Measurements from ENCODE around the gene GPHA2. TPM values are rescaled to one million over a fixed set of nuclear protein-coding genes. Genes with fewer than 3 reads are reported as not detected.

The GPHA2 gene
- polyA plus RNA-seq, 2 of the 4 experiments (the other 2 are of a cell fraction): not detected

DNA sequence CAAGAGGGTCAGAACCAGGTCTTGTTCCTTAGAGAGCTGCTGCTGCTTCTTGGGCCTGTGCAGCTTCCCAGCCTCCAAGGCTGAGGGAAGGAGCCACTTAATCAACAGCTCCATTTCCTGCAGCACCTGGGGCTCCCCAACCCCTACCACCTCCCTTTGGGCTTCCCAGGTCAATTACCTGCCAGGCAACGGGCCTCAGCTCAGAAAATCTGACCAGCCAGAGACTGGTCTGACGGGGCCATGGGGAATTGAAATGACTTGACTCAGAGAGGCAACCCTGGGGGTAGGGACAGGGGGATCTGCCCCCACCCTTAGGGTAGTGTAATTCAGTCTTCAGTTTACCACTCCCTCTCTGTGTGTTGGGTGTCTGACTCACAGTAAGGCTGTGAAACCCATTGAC is 41.0 kb upstream of the GPHA2 start:
- Histone ChIP-seq H3K4me3 (no peak overlapping the region), H3K4me2 (no peak overlapping the region), H3K9me3 (no peaks in the 10 kb centered on the region), H3K4me1 (no peaks in the 10 kb centered on the region), H3K27ac (no peak overlapping the region)
- ATAC-seq: no peak
- TF ChIP-seq, protein P1, sequence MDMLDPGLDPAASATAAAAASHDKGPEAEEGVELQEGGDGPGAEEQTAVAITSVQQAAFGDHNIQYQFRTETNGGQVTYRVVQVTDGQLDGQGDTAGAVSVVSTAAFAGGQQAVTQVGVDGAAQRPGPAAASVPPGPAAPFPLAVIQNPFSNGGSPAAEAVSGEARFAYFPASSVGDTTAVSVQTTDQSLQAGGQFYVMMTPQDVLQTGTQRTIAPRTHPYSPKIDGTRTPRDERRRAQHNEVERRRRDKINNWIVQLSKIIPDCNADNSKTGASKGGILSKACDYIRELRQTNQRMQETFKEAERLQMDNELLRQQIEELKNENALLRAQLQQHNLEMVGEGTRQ (IDR thresholded peaks at IDR 0.05): no peak
- TF ChIP-seq CBX8 (IDR thresholded peaks at IDR 0.05) (no peak), PHF8 (IDR thresholded peaks at IDR 0.05; ENCODE audit: borderline replicate concordance, low read depth) (no peak)
- ChIA-PET POLR2A (no interaction called here), CTCF (interaction anchor here (0.6 to 3.7 kb wide), 5 partner anchors 20 to 707 kb away, joined by 3 to 15 read pairs (median 5); partner anchors contain the start of gene BATF2)
- no peak for DNase-seq (ENCODE audit: low read depth in 1 of 2, low spot score in 1 of 2)
- 45% methylated on average over 2 of the region's 2 CpGs for WGBS (ENCODE audit: missing lambda C conversion rate)
- FAIRE-seq: no peak

DNA sequence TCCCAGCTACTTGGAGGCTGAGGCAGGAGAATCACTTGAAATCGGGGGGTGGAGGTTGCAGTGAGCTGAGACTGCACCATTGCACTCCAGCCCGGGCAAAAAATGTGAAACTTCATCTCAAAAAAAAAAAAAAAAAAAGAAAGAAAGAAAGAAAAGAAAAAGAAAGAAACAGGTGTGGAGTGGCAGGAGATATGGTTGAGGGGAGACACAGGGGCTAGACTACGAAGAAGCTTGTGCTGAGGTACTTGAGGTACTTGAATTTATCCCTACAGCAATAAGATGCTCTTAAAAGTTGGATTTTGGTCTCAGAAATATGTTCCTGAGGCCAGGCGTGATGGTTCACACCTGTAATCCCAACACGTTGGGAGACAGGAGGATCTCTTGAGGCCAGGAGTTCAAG is 38.4 kb upstream of the GPHA2 start:
- CTCF ChIA-PET: interaction anchor here (0.6 kb wide), 1 partner anchor 1071 kb away, joined by 5 read pairs; no protein-coding TSS in a partner anchor
- Histone ChIP-seq H3K4me2 (no peak overlapping the region), H3K27ac (no peak overlapping the region), H3K9me3 (no peaks in the 10 kb centered on the region), H3K4me3 (no peak overlapping the region), H3K4me1 (peaks cover 9% of the 10 kb centered on the region)
- FAIRE-seq (no peak), DNase-seq (ENCODE audit: low read depth in 1 of 2, low spot score in 1 of 2) (no peak), ATAC-seq (no peak)
- TF ChIP-seq NPAS2 (CRISPR knock-in tag; IDR thresholded peaks at IDR 0.05; ENCODE audit: borderline replicate concordance): no peak
- TF ChIP-seq, protein P2, sequence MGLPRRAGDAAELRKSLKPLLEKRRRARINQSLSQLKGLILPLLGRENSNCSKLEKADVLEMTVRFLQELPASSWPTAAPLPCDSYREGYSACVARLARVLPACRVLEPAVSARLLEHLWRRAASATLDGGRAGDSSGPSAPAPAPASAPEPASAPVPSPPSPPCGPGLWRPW (IDR thresholded peaks at IDR 0.05): no peak
- TF ChIP-seq RCOR1 (IDR thresholded peaks at IDR 0.05; ENCODE audit: low read depth, low read length): no peak
- no peak for TF ChIP-seq KDM1A (IDR thresholded peaks at IDR 0.05; ENCODE audit: low read depth)
- TF ChIP-seq SMC3 (IDR thresholded peaks at IDR 0.05): no peak
- TF ChIP-seq, protein P1 (IDR thresholded peaks at IDR 0.05): no peak
- POLR2A ChIA-PET: interaction anchor here (0.7 kb wide), 1 partner anchor 24 kb away, joined by 7 read pairs; no protein-coding TSS in a partner anchor
- 42% methylated on average over 5 of the region's 5 CpGs for WGBS (ENCODE audit: missing lambda C conversion rate)

DNA sequence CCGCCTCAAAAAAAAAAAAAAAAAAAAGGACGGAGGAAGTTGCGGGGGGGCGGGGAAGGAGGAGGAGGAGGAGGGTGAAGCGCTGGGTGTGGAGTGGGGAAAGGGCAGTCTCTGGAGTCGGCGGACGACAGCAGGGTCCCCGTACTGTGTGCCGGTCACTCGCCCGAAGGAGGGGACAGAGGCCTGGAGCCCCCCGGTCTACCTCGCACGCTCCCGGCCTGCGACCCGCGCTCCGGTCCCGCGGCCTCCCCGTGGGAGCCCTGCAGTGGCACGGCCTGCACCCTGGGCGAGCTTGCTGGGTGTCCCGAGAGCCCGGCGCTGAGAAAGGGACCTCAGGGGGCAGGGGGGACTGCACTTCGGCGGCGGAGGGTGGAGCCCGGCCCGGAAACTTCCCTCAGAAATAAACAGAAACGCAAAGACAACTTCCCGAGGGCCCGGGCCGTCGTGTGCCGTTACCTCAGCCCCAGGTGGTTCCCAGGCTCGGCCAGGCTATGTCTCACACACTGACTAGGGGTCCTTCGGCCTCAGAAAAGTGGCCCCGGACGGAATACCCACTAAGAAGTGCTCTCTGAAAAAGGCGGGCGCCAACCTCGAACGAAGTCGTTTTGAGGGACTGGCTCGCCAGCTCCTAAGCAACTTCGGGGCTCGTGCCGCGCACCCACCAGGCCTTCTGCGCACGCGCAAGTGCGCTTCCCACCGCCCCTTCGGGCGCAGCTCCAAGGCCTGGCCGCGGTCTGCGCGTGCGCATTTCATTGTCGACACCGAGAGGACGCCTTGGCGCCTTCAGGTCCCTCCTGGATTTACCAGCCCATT is 35.9 kb upstream of the GPHA2 start, which contains the start of gene MAJIN:
MAJIN (minus strand) TSS at position 688 of the 813 bp plus-strand sequence. CDS start 12,703 bp downstream, outside the sequence.
- Histone ChIP-seq H3K4me2 (peak within 1 kb of the TSS; percentile 69), H3K4me1 (peaks cover 9% of the 10 kb centered on the region), H3K27ac (peak within 1 kb of the TSS; percentile 56 to 71; a peak in 5 of 6 replicates), H3K4me3 (peak within 1 kb of the TSS; percentile 27), H3K9me3 (no peaks in the 10 kb centered on the region)
- DNase-seq (ENCODE audit: low read depth in 1 of 2, low spot score in 1 of 2) (peak; percentile 69 to 88), FAIRE-seq (no peak), ATAC-seq (peak; percentile 64 to 79)
- CTCF ChIA-PET: interaction anchor here (0.8 to 1.1 kb wide), 3 partner anchors 34 to 105 kb away, joined by 3 to 4 read pairs (median 3); no protein-coding TSS in a partner anchor
- POLR2A ChIA-PET: interaction anchor here (1.0 kb wide), 1 partner anchor 43 kb away, joined by 3 read pairs; the partner anchor contains the start of gene ARL2
- 70% methylated on average over 55 of the region's 69 CpGs for WGBS (ENCODE audit: missing lambda C conversion rate)
- 0 out of 2 replicates have a peak, but pooled peaks have one; percentile 42 for TF ChIP-seq HOXB5 (CRISPR knock-in tag; IDR thresholded peaks at IDR 0.05)
- TF ChIP-seq, protein P3, sequence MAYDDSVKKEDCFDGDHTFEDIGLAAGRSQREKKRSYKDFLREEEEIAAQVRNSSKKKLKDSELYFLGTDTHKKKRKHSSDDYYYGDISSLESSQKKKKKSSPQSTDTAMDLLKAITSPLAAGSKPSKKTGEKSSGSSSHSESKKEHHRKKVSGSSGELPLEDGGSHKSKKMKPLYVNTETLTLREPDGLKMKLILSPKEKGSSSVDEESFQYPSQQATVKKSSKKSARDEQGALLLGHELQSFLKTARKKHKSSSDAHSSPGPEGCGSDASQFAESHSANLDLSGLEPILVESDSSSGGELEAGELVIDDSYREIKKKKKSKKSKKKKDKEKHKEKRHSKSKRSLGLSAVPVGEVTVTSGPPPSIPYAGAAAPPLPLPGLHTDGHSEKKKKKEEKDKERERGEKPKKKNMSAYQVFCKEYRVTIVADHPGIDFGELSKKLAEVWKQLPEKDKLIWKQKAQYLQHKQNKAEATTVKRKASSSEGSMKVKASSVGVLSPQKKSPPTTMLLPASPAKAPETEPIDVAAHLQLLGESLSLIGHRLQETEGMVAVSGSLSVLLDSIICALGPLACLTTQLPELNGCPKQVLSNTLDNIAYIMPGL (CRISPR knock-in tag; IDR thresholded peaks at IDR 0.05; ENCODE audit: borderline replicate concordance): no peak
- TF ChIP-seq, protein P4, sequence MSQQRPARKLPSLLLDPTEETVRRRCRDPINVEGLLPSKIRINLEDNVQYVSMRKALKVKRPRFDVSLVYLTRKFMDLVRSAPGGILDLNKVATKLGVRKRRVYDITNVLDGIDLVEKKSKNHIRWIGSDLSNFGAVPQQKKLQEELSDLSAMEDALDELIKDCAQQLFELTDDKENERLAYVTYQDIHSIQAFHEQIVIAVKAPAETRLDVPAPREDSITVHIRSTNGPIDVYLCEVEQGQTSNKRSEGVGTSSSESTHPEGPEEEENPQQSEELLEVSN (IDR thresholded peaks at IDR 0.05; ENCODE audit: borderline replicate concordance, low read depth): peak; percentile 99
- TF ChIP-seq HOXA7 (CRISPR knock-in tag; IDR thresholded peaks at IDR 0.05): no peak
- TF ChIP-seq ZFP36 (IDR thresholded peaks at IDR 0.05; ENCODE audit: borderline replicate concordance, partially characterized antibody): no peak
- TF ChIP-seq RNF2 (IDR thresholded peaks at IDR 0.05; ENCODE audit: borderline replicate concordance, low read depth): peak; percentile 77; the same call in 1 of the 2 replicates
- no peak for TF ChIP-seq SREBF2 (IDR thresholded peaks at IDR 0.05)
- TF ChIP-seq, protein P5, sequence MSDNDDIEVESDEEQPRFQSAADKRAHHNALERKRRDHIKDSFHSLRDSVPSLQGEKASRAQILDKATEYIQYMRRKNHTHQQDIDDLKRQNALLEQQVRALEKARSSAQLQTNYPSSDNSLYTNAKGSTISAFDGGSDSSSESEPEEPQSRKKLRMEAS (IDR thresholded peaks at IDR 0.05): peak; percentile 99
- TF ChIP-seq MYC (IDR thresholded peaks at IDR 0.05; ENCODE audit: borderline replicate concordance, low read length): no peak
- TF ChIP-seq, protein P6, sequence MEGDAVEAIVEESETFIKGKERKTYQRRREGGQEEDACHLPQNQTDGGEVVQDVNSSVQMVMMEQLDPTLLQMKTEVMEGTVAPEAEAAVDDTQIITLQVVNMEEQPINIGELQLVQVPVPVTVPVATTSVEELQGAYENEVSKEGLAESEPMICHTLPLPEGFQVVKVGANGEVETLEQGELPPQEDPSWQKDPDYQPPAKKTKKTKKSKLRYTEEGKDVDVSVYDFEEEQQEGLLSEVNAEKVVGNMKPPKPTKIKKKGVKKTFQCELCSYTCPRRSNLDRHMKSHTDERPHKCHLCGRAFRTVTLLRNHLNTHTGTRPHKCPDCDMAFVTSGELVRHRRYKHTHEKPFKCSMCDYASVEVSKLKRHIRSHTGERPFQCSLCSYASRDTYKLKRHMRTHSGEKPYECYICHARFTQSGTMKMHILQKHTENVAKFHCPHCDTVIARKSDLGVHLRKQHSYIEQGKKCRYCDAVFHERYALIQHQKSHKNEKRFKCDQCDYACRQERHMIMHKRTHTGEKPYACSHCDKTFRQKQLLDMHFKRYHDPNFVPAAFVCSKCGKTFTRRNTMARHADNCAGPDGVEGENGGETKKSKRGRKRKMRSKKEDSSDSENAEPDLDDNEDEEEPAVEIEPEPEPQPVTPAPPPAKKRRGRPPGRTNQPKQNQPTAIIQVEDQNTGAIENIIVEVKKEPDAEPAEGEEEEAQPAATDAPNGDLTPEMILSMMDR (IDR thresholded peaks at IDR 0.05): no peak
- TF ChIP-seq, protein P7, sequence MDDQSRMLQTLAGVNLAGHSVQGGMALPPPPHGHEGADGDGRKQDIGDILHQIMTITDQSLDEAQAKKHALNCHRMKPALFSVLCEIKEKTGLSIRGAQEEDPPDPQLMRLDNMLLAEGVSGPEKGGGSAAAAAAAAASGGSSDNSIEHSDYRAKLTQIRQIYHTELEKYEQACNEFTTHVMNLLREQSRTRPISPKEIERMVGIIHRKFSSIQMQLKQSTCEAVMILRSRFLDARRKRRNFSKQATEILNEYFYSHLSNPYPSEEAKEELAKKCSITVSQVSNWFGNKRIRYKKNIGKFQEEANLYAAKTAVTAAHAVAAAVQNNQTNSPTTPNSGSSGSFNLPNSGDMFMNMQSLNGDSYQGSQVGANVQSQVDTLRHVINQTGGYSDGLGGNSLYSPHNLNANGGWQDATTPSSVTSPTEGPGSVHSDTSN (IDR thresholded peaks at IDR 0.05): no peak
- TF ChIP-seq KDM5A (IDR thresholded peaks at IDR 0.05): no peak
- TF ChIP-seq, protein P8, sequence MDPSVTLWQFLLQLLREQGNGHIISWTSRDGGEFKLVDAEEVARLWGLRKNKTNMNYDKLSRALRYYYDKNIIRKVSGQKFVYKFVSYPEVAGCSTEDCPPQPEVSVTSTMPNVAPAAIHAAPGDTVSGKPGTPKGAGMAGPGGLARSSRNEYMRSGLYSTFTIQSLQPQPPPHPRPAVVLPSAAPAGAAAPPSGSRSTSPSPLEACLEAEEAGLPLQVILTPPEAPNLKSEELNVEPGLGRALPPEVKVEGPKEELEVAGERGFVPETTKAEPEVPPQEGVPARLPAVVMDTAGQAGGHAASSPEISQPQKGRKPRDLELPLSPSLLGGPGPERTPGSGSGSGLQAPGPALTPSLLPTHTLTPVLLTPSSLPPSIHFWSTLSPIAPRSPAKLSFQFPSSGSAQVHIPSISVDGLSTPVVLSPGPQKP (IDR thresholded peaks at IDR 0.05; ENCODE audit: low read depth, low read length): no peak
- no peak for TF ChIP-seq RCOR1 (IDR thresholded peaks at IDR 0.05; ENCODE audit: low read depth, low read length)
- no peak for TF ChIP-seq SMC3 (IDR thresholded peaks at IDR 0.05)
